HG02981 (cell line): ENCODE data around the gene CEP72.
A peak's percentile ranks its signal among the peaks of the same experiment; 100 is the strongest.

Source experiments
- ATAC-seq: cut with Tn5 transposase; IDR thresholded peaks from one replicate; pipeline ENCODE4 v1.9.1; 2021; ENCODE audit warnings: mild to moderate bottlenecking, moderate library complexity; ENCODE audit not compliant: unreplicated experiment

Gene CEP72

GRCh38 chr5:635306-636055 lies 23.3 kb downstream of the CEP72 start:
- no peak for ATAC-seq

- no peak for ATAC-seq
Observed at GRCh38 chr5:636951-637350, 24.8 kb downstream of the CEP72 start.

GRCh38 chr5:637581-638450 lies 25.7 kb downstream of the CEP72 start:
- no peak for ATAC-seq

- no peak for ATAC-seq
Observed at GRCh38 chr5:638501-639252, 26.5 kb downstream of the CEP72 start.

- ATAC-seq: no peak
Observed at GRCh38 chr5:639253-639530, 27.1 kb downstream of the CEP72 start.

GRCh38 chr5:639584-640213 lies 27.6 kb downstream of the CEP72 start:
- ATAC-seq: no peak

GRCh38 chr5:640461-641330 lies 28.6 kb downstream of the CEP72 start:
- no peak for ATAC-seq

- ATAC-seq: no peak
Observed at GRCh38 chr5:641331-641765, 29.2 kb downstream of the CEP72 start.

- no peak for ATAC-seq
Observed at GRCh38 chr5:642481-642880, 30.3 kb downstream of the CEP72 start.

- peak; percentile 27 for ATAC-seq
Observed at GRCh38 chr5:643351-643801, 31.2 kb downstream of the CEP72 start.

- ATAC-seq: peak; percentile 69
Observed at GRCh38 chr5:643811-644271, 31.7 kb downstream of the CEP72 start.

GRCh38 chr5:644509-644908 lies 32.4 kb downstream of the CEP72 start:
- no peak for ATAC-seq

GRCh38 chr5:644971-645370 lies 32.8 kb downstream of the CEP72 start:
- ATAC-seq: no peak

GRCh38 chr5:645421-645820 lies 33.3 kb downstream of the CEP72 start:
- ATAC-seq: no peak

- ATAC-seq: no peak
Observed at GRCh38 chr5:646396-647201, 34.5 kb downstream of the CEP72 start.

GRCh38 chr5:647311-647710 lies 35.2 kb downstream of the CEP72 start:
- no peak for ATAC-seq

- ATAC-seq: no peak
Observed at GRCh38 chr5:647727-648126, 35.6 kb downstream of the CEP72 start.

GRCh38 chr5:651296-652022 lies 39.3 kb downstream of the CEP72 start:
- no peak for ATAC-seq
